GM19467 (cell line): ENCODE data around the gene KCNC3.

Source experiments
- ATAC-seq: cut with Tn5 transposase; IDR thresholded peaks from one replicate; pipeline ENCODE4 v1.9.1; 2021; ENCODE audit warnings: mild to moderate bottlenecking, moderate library complexity; ENCODE audit not compliant: unreplicated experiment

Gene KCNC3

DNA sequence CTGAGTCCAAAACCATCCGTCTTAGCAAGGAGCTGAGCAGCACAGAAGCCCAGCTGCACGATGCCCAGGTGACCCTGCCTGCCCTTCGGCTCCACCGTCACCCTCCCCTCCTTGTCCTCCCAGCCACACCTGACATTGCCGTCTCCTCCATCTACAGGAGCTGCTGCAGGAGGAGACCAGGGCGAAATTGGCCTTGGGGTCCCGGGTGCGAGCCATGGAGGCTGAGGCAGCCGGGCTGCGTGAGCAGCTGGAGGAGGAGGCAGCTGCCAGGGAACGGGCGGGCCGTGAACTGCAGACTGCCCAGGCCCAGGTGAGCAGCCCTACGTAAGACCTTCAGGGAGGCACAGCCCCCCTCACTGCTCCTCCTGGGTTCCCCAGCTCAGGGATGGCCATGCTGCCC, 49.1 kb downstream of the KCNC3 start:
- no peak for ATAC-seq

- ATAC-seq = no peak
Measured at GRCh38 chr19:50277966-50278580, 51.1 kb downstream of the KCNC3 start.

- no peak for ATAC-seq
Measured at GRCh38 chr19:50276370-50277063, 52.7 kb downstream of the KCNC3 start.

DNA sequence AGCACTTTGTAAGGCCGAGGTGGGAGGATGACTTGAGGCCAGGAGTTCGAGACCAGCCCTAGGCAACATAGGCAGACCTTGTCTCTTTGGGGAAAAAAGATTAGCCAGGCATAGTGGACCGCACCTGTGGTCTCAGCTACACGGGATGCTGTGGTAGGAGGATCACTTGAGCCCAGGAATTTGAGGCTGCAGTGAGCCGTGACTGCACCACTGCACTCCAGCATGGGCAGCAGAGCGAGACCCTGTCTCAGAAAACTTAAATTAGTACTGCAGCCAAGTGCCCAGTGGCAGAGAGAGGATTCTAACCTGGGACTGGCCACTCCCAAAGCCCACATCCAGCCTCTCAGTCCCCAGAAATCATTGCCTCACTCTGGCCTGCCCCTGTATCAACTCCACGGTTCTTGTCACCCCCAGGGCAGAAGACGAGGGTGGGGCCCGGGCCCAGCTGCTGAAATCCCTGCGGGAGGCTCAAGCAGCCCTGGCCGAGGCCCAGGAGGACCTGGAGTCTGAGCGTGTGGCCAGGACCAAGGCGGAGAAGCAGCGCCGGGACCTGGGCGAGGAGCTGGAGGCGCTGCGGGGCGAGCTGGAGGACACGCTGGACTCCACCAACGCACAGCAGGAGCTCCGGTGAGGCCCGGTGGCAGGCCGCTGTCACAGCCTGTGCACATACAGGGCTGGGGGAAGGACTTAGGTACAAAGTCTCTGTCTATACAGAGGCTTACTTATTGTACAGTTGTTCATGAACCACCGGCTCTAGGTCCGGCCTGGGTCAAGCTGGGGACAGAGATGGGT, 53.4 kb downstream of the KCNC3 start:
- ATAC-seq = no peak

DNA sequence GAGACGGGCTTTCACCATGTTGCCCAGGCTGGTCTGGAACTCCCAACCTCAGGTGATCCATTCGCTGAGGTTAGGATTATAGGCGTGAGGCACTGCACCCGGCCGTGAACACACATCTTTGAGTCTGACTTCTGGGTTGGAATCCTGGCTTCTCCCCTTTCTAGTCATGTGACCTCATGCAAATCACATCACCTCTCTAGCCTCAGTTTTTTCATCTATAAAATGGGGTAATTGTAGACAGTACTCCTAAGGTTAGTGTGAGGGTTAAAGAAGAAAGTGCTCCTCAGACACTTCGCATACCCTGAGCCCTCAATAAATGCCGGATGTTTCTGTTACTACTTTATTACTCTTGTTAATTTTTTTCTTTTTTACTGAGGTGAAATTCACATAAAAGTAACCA, 55.4 kb downstream of the KCNC3 start:
- no peak for ATAC-seq

GRCh38 chr19:50272263-50272897, 56.8 kb downstream of the KCNC3 start:
- ATAC-seq = no peak

DNA sequence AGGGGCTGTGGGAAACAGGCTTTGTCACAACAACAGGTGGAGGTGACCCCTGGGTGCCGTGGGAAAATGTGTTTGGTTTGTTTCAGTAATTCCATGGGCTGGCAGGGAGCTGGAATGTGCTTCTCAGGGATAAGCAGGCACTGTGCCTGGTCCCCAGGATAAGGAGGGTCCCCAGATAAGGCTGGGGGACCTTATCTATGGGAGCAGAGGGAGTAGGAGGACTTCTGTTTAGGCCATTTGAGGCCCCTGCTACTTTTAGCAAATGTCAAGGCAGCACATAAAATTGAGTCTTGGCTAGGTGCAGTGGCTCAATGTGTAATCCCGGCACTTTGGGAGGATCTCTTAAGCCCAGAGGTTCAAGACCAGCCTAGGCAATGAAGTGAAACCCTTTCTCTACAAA, 59.5 kb downstream of the KCNC3 start:
- no peak for ATAC-seq

DNA sequence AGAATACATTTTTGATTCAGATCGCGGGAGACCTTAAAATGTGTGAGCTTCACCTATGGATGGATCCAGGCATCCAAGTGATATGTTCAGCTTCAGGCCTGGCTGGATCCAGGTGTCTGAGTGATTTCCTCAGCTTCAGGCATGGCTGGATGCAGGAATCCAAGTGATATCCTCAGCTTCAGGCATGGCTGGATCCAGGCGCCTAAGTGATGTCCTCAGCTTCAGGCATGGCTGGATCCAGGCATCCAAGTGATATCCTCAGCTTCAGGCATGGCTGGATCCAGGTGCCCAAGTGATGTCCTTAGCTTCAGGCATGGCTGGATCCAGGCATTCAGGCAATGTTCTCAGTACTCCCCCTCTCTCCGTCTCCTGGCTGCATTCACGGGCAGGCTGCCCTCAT, 60.7 kb downstream of the KCNC3 start:
- ATAC-seq = no peak

DNA sequence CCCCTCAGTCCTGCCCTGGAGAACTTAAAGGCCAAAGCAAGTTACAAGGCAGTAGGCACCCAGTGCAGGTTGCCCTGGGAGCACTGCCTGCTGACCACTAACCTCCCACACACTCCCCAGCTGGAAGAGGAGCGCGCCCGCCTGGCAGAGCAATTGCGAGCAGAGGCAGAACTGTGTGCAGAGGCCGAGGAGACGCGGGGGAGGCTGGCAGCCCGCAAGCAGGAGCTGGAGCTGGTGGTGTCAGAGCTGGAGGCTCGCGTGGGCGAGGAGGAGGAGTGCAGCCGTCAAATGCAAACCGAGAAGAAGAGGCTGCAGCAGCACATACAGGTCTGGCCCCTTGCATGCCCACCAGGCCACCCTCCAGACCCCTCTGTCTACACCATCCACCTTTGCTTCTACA, 61.1 kb downstream of the KCNC3 start:
- no peak for ATAC-seq

DNA sequence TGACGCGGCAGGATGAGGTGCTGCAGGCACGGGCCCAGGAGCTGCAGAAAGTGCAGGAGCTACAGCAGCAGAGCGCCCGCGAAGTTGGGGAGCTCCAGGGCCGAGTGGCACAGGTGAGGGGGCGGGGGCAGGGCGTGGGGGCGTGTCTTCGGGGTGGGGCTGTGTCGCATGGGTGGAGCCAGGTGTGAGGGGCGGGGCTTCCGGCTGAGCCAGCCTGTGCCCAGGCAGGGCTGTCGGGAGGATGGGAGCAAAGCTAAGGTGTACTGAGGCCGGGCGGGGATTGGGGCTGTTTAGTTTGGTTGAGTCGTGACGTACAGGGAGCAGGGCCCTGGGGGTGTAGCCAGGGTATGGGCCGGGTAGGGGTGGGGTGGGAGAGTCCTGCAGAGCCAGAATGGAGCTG, 62.3 kb downstream of the KCNC3 start:
- no peak for ATAC-seq

- ATAC-seq = no peak
Measured at GRCh38 chr19:50266041-50266440, 63.1 kb downstream of the KCNC3 start.

DNA sequence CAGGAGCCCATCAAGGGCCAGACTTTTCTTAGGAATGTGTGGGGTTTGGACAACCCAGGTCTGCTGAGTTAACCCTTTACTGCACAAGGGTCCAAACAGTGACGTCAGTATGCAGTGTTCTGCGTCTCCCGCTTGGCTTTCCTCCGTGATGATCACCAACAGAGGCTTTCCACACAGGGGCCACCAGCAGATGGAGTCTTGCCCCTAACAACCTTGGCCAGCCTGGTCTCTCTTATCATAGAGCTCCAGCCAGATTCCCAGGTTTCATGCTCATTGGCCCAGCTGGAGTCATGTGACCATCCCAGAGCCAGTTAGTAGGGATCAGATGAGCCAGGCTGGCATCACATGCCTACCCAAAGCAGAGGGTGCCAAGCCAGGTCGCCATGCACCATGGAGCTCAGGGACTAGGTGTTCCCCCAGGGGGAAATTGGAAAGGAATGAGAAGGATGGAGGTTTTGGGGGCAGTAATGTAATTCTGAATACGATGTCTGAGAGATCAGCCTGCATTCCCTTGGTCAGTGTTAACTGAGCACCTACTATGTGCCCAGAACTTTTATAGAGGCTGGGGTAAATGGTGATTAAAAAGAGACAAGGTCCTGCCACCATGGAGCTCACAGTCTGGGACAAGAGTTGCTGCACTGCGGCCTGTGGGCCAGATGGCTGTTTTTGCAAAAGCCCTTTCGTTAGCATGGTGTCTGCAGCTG, 64.5 kb downstream of the KCNC3 start:
- no peak for ATAC-seq

DNA sequence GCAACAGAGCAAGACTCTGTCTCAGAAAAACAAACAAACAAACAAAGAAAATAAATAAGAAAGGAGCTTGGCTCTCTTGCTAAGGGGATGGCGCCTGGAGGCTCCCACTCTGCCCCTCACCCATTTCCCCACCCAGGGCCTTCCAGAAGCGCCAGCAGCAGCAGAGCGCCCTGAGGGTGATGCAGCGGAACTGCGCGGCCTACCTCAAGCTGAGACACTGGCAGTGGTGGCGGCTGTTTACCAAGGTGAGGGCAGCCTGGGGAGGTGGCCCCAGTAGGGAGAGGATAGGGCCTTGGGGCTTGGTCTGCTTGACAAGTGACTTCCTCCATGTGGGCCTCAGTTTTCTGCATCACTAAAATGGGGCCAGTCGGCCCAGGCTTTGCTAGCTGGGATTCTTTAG, 66.0 kb downstream of the KCNC3 start:
- no peak for ATAC-seq
